Esophagus muscularis mucosa (tissue), 2 donors: ENCODE measurements around the gene TSSK1B.

Experiments used
- POLR2A ChIP-seq: fragments of 450-650 bp; IDR thresholded peaks from one replicate; pipeline ENCODE4 v1.6.1; 2017; ENCODE audit warnings: antibody characterized with exemption, moderate library complexity, mild to moderate bottlenecking, low read depth
- POLR2AphosphoS5 ChIP-seq, 2 donors: sonication (generic); formaldehyde crosslinking; IDR thresholded peaks; one replicate each; pipeline ENCODE4 v1.6.1; 2017; ENCODE audit warnings: antibody characterized with exemption in 2 of 2

DNA sequence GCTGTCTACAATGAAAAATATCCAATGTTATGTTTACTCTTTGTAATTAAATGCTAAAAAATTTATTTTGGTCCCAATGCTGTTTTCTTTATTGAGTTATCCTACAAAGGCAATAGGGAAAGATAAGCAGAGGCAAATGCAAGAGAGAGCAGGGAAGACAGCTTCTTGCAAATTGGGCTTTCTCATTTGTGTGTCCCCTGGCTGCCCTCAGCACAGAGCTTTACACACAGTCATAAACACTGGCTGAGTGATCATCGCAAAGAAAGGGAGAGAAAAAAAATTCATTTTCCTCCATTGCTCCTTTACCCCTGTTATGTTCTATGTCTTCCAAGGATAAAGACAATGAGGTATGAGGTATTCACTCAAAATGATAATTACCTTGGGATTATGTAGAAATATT, 2.3 kb upstream of the TSSK1B start:
- TF ChIP-seq POLR2A (no peak), POLR2AphosphoS5 (IDR thresholded peaks at IDR 0.05) (no peak)
